Suprapubic skin (tissue), 4 donors: Measurements from ENCODE around the gene SFPQ.

ENCODE experiments used
- CTCF ChIP-seq, 2 donors: fragments of 200-600 bp in 1 of 2; fragments of 450-650 bp in 1 of 2; sonication (generic) in 1 of 2; IDR thresholded peaks; one replicate each; pipeline ENCODE4 v1.5.1; 2016 to 2019; ENCODE audit warnings: antibody characterized with exemption in 2 of 2, mild to moderate bottlenecking in 1 of 2, moderate library complexity in 1 of 2
- EP300 ChIP-seq: sonication (generic); formaldehyde crosslinking; IDR thresholded peaks from one replicate; pipeline ENCODE4 v1.6.1; 2017; ENCODE audit warnings: antibody characterized with exemption
- POLR2A ChIP-seq, 2 donors: fragments of 450-650 bp; IDR thresholded peaks; one replicate each; pipeline ENCODE4 v1.6.1; 2017; ENCODE audit warnings: antibody characterized with exemption in 2 of 2, mild to moderate bottlenecking in 2 of 2, moderate library complexity in 2 of 2
- POLR2AphosphoS5 ChIP-seq, 3 donors: sonication (generic); formaldehyde crosslinking; IDR thresholded peaks; one replicate each; pipeline ENCODE4 v1.6.1; 2017; ENCODE audit warnings: antibody characterized with exemption in 3 of 3

DNA sequence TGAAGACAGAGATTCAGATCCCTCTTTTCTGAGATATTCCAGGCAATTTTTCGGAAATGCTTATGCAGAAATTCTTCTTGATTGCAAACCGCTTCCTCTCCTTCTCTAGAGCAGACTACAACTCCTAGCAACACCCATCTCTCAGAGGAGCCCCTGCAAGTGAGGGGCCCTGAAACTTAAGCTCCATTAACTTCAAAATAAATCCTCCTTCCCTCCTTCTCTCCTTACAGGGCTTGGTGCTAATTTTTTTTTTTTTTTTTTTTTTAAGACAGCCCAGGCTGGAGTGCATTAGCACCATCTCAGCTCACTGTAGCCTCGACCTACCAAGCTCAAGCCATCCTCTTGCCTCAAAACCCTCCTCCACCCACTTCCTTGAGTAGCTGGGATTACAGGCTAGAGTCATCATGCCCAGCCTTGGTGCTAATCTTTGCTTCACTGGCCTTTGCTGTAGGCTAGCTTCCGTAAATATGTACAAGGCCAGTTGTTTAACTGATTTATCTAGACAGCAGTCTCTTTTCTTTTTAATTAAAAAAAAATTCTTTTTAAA, 30.2 kb upstream of the SFPQ start:
- TF ChIP-seq CTCF (IDR thresholded peaks at IDR 0.05) (no peak), POLR2A (IDR thresholded peaks at IDR 0.05) (no peak), POLR2AphosphoS5 (IDR thresholded peaks at IDR 0.05) (no peak), EP300 (no peak)
